Endothelial cell of umbilical vein (primary cell): ENCODE data around the gene MPL. TPM values are rescaled to one million over a fixed set of nuclear protein-coding genes. Genes with fewer than 3 reads are reported as not detected.
A peak's percentile ranks its signal among the peaks of the same experiment; 100 is the strongest.

Experiments used
- BruUV-seq: library from RNA; stranded (reverse); fragments of 400-500 nt; replicated peaks from 2 replicates; lab custom pipeline; 2021; lab: Mats Ljungman, UMichigan
- CTCF ChIA-PET: fragments of 300-600, 350-600 bp; sonication (Branson Sonifier 250); formaldehyde crosslinking; loops from one replicate; lab custom pipeline; 2021; ENCODE audit warnings: antibody characterized with exemption, inconsistent platforms; lab: Charles Lee
- POLR2A ChIA-PET: fragments of 300-600, 350-600 bp; sonication (Branson Sonifier 250); formaldehyde crosslinking; loops from one replicate; lab custom pipeline; 2021; ENCODE audit warnings: antibody characterized with exemption, inconsistent platforms; lab: Charles Lee
- DNase-seq: peaks from one replicate; pipeline ENCODE4 v3.0.0-alpha.2; 2011; ENCODE audit warnings: low read depth, low spot score
- FAIRE-seq: peaks from 2 replicates; lab custom pipeline; 2011; peaks lifted over from hg19 to GRCh38; lab: Jason Lieb, UNC
- H2AFZ ChIP-seq: 2 replicates; pipeline ENCODE4 v1.6.0; 2012; ENCODE audit warnings: low read depth, low read length, control low read depth, inconsistent platforms
- H3K27ac ChIP-seq: 2 replicates; pipeline ENCODE4 v1.5.1; 2011; ENCODE audit warnings: low read depth, mild to moderate bottlenecking, control low read depth, low read length, moderate library complexity; ENCODE audit not compliant: insufficient read depth
- H3K27me3 ChIP-seq, 2 experiments: 2 replicates each; pipeline versions ENCODE4 v1.6.0 to v1.6.1; 2011; ENCODE audit warnings: low read length in 2 of 2, mixed read lengths in 1 of 2; ENCODE audit not compliant: control insufficient read depth in 2 of 2, insufficient read depth in 2 of 2
- H3K36me3 ChIP-seq, 2 experiments: 2 replicates in 1 of 2; 3 replicates in 1 of 2; pipeline ENCODE4 v1.5.1; 2011; ENCODE audit warnings: low read length in 2 of 2, mild to moderate bottlenecking in 1 of 2, moderate library complexity in 1 of 2; ENCODE audit not compliant: control insufficient read depth in 2 of 2, insufficient read depth in 2 of 2; ENCODE audit errors: extremely low read depth in 1 of 2
- H3K4me1 ChIP-seq: 3 replicates; pipeline ENCODE4 v1.5.1; 2011; ENCODE audit warnings: mild to moderate bottlenecking, low read length; ENCODE audit not compliant: control insufficient read depth, insufficient read depth; ENCODE audit errors: extremely low read depth
- H3K4me2 ChIP-seq: 2 replicates; pipeline ENCODE4 v1.6.1; 2011; ENCODE audit warnings: low read length, control low read depth, mixed read lengths; ENCODE audit not compliant: insufficient read depth
- H3K4me3 ChIP-seq, 3 experiments: fragments of 200-600 bp in 1 of 3; sonication (generic), shearing (Covaris generic) in 1 of 3; replicated peaks in 1 of 3; 2 replicates each; pipeline ENCODE4 v1.5.1; 2011 to 2016; ENCODE audit warnings: control low read depth in 3 of 3, low read length in 3 of 3, mild to moderate bottlenecking in 2 of 3, inconsistent platforms in 1 of 3, low read depth in 1 of 3, moderate library complexity in 1 of 3; ENCODE audit not compliant: insufficient read depth in 1 of 3
- H3K79me2 ChIP-seq: 2 replicates; pipeline ENCODE4 v1.6.0; 2012; ENCODE audit warnings: low read length, inconsistent platforms; ENCODE audit not compliant: control insufficient read depth, insufficient read depth
- H3K9ac ChIP-seq: replicated peaks from 2 replicates; pipeline ENCODE3; 2011; ENCODE audit warnings: low read length, control low read depth; ENCODE audit not compliant: insufficient read depth; ENCODE audit errors: extremely low read depth
- H3K9me1 ChIP-seq: replicated peaks from 3 replicates; pipeline ENCODE4 v1.6.0; 2011; ENCODE audit warnings: mild to moderate bottlenecking, low read length; ENCODE audit not compliant: control insufficient read depth, insufficient read depth; ENCODE audit errors: extremely low read depth
- H3K9me3 ChIP-seq: replicated peaks from 2 replicates; pipeline ENCODE4 v1.5.1; 2012; ENCODE audit warnings: low read length, inconsistent platforms; ENCODE audit not compliant: control insufficient read depth, insufficient read depth
- H4K20me1 ChIP-seq: replicated peaks from 2 replicates; pipeline ENCODE3; 2011; ENCODE audit warnings: mild to moderate bottlenecking, low read length; ENCODE audit not compliant: control insufficient read depth, insufficient read depth; ENCODE audit errors: extremely low read depth
- EZH2 ChIP-seq: IDR thresholded peaks from 2 replicates; pipeline ENCODE4 v1.6.1; 2012; ENCODE audit warnings: borderline replicate concordance, low read depth, mild to moderate bottlenecking, moderate library complexity, low read length, inconsistent platforms; ENCODE audit not compliant: severe bottlenecking
- FOS ChIP-seq: IDR thresholded peaks from 2 replicates; pipeline ENCODE4 v1.6.1; 2011; ENCODE audit warnings: mild to moderate bottlenecking, low read length, moderate library complexity, borderline replicate concordance; ENCODE audit not compliant: insufficient read depth
- JUN ChIP-seq: IDR thresholded peaks from 2 replicates; pipeline ENCODE4 v1.6.1; 2011; ENCODE audit warnings: borderline replicate concordance, low read depth; ENCODE audit not compliant: insufficient read length, insufficient read depth
- MAX ChIP-seq: IDR thresholded peaks from 2 replicates; pipeline ENCODE4 v1.6.1; 2011; ENCODE audit not compliant: insufficient read depth, insufficient read length
- MYC ChIP-seq: IDR thresholded peaks from one replicate; pipeline ENCODE4 v1.6.1; 2011; ENCODE audit warnings: mild to moderate bottlenecking, low read depth, low read length
- POLR2A ChIP-seq: IDR thresholded peaks from 2 replicates; pipeline ENCODE4 v1.6.1; 2012; ENCODE audit warnings: low read depth, mild to moderate bottlenecking, control low read depth, low read length
- POLR2AphosphoS5 ChIP-seq: IDR thresholded peaks from 2 replicates; pipeline ENCODE4 v1.6.1; 2012; ENCODE audit warnings: low read depth, mild to moderate bottlenecking, control low read depth, low read length, moderate library complexity; ENCODE audit not compliant: insufficient read depth
- dilution Hi-C: fragments of 300-500 bp; cut with MboI; formaldehyde crosslinking; loops from one replicate; pipeline ENCODE4 v1.15.0; 2019; ENCODE audit warnings: low sequenced_read_pairs; ENCODE audit not compliant: extremely low pct_ligation_motif_present
- intact Hi-C: fragments of 100-400 bp; cut with micrococcal nuclease; formaldehyde crosslinking; loops from one replicate; pipeline ENCODE4 v1.10.0; 2022
- polyA plus RNA-seq, 4 experiments: library from polyadenylated mRNA; depleted of rRNA in 3 of 4; stranded (reverse) in 3 of 4; unstranded in 1 of 4; fragments of >200 nt; gene quantifications; 2 replicates each; pipeline versions ENCODE4 v1.2.1 to v1.2.3, GENCODE V29; 2011 to 2012; ENCODE audit warnings: missing spikeins in 1 of 4
- total RNA-seq: library from RNA; stranded (reverse); gene quantifications from 2 replicates; pipeline ENCODE4 v1.2.3, GENCODE V29; 2021

The MPL gene
- total and polyA plus RNA-seq, 2 donors (not counting 3 experiments of a cell fraction or from before 2014, with no cell fraction given) = 0.14 to 0.24 TPM

- H3K79me2 ChIP-seq = peaks cover 34% of the 10 kb centered on the region
- H3K4me1 ChIP-seq = peaks cover 53% of the 10 kb centered on the region
- H3K4me2 ChIP-seq = no peak overlapping the region
- POLR2A ChIA-PET = no interaction called here
- no peaks in the 10 kb centered on the region for H4K20me1 ChIP-seq
- intact Hi-C loops (no loop called here), dilution Hi-C loops (no loop called here)
- CTCF ChIA-PET = no interaction called here
- BruUV-seq = no TSS peak
- H3K27ac ChIP-seq = no peak overlapping the region
- TF ChIP-seq JUN (no peak), POLR2AphosphoS5 (no peak), FOS (no peak), MYC (no peak), EZH2 (no peak), POLR2A (no peak), MAX (no peak)
- no peaks in the 10 kb centered on the region for H3K9me3 ChIP-seq
- FAIRE-seq (no peak), DNase-seq (peak; percentile 12)
- H3K9ac ChIP-seq = no peak overlapping the region
- H3K9me1 ChIP-seq = no peaks in the 10 kb centered on the region
- H3K36me3 ChIP-seq = peaks cover 0 to 4% of the 10 kb centered on the region in 2 experiments
- H3K4me3 ChIP-seq = no peak overlapping the region
- H3K27me3 ChIP-seq = no peaks in the 10 kb centered on the region
- H2AFZ ChIP-seq = no peak overlapping the region
Measured at GRCh38 chr1:43299101-43299500, 38.5 kb upstream of the MPL start.
